ENCODE measurements around the gene KCNMB4.
"Not testable (repeated sequence)": the region's sequence is repeated elsewhere in the genome, so short reads cannot be mapped to it uniquely, and the experiment has no call there.

The KCNMB4 gene

GRCh38 chr12:70372881-70373280 lies 6.8 kb downstream of the KCNMB4 start:
- no peak for DNase-seq (ENCODE audit: low read depth, low spot score)

- DNase-seq (ENCODE audit: low read depth, low spot score) = no peak
Observed at GRCh38 chr12:70379846-70380245, 13.8 kb downstream of the KCNMB4 start.

- DNase-seq (ENCODE audit: low read depth, low spot score) = no peak
Observed at GRCh38 chr12:70383484-70383883, 17.4 kb downstream of the KCNMB4 start.

GRCh38 chr12:70383886-70384285 lies 17.8 kb downstream of the KCNMB4 start:
- DNase-seq (ENCODE audit: low read depth, low spot score) = no peak

GRCh38 chr12:70386771-70387170 lies 20.7 kb downstream of the KCNMB4 start:
- no peak for DNase-seq (ENCODE audit: low read depth, low spot score)

GRCh38 chr12:70389678-70390077 lies 23.6 kb downstream of the KCNMB4 start:
- DNase-seq (ENCODE audit: low read depth, low spot score) = no peak

GRCh38 chr12:70392631-70393030 lies 26.5 kb downstream of the KCNMB4 start:
- DNase-seq (ENCODE audit: low read depth, low spot score) = not testable (repeated sequence)

- DNase-seq (ENCODE audit: low read depth, low spot score) = no peak
Observed at GRCh38 chr12:70393787-70394499, 27.9 kb downstream of the KCNMB4 start.

GRCh38 chr12:70398002-70398401 lies 31.9 kb downstream of the KCNMB4 start:
- DNase-seq (ENCODE audit: low read depth, low spot score) = no peak

GRCh38 chr12:70398862-70399261 lies 32.8 kb downstream of the KCNMB4 start:
- DNase-seq (ENCODE audit: low read depth, low spot score) = no peak

- DNase-seq (ENCODE audit: low read depth, low spot score) = no peak
Observed at GRCh38 chr12:70399311-70399710, 33.2 kb downstream of the KCNMB4 start.

GRCh38 chr12:70400124-70400523 lies 34.0 kb downstream of the KCNMB4 start:
- no peak for DNase-seq (ENCODE audit: low read depth, low spot score)

GRCh38 chr12:70402597-70402996 lies 36.5 kb downstream of the KCNMB4 start:
- no peak for DNase-seq (ENCODE audit: low read depth, low spot score)

GRCh38 chr12:70403826-70404225 lies 37.7 kb downstream of the KCNMB4 start:
- DNase-seq (ENCODE audit: low read depth, low spot score) = no peak

- no peak for DNase-seq (ENCODE audit: low read depth, low spot score)
Observed at GRCh38 chr12:70408004-70408790, 42.1 kb downstream of the KCNMB4 start.

GRCh38 chr12:70415987-70416386 lies 49.9 kb downstream of the KCNMB4 start:
- no peak for DNase-seq (ENCODE audit: low read depth, low spot score)

- no peak for DNase-seq (ENCODE audit: low read depth, low spot score)
Observed at GRCh38 chr12:70417121-70417520, 51.0 kb downstream of the KCNMB4 start.

GRCh38 chr12:70418101-70418500 lies 52.0 kb downstream of the KCNMB4 start:
- no peak for DNase-seq (ENCODE audit: low read depth, low spot score)

GRCh38 chr12:70422631-70423030 lies 56.5 kb downstream of the KCNMB4 start:
- DNase-seq (ENCODE audit: low read depth, low spot score) = no peak

- no peak for DNase-seq (ENCODE audit: low read depth, low spot score)
Observed at GRCh38 chr12:70426620-70427019, 60.5 kb downstream of the KCNMB4 start.

- no peak for DNase-seq (ENCODE audit: low read depth, low spot score)
Observed at GRCh38 chr12:70427611-70428010, 61.5 kb downstream of the KCNMB4 start.

GRCh38 chr12:70430400-70430799 lies 64.3 kb downstream of the KCNMB4 start:
- DNase-seq (ENCODE audit: low read depth, low spot score) = no peak

GRCh38 chr12:70436836-70437235 lies 70.7 kb downstream of the KCNMB4 start:
- DNase-seq (ENCODE audit: low read depth, low spot score) = no peak

All from activated naive CD8-positive, alpha-beta T cell treated with anti-CD3 and anti-CD28 coated beads, Interleukin-2, amount 50 U/mL, for 16 hours (primary cell).